GM10248 (cell line): ENCODE measurements around the gene TAS2R1.

ENCODE experiments used
- CTCF ChIA-PET: fragments of 300-600 bp; sonication (Branson Sonifier 250); formaldehyde crosslinking; extraction: SDS; loops from one replicate; lab custom pipeline; 2021; ENCODE audit warnings: antibody characterized with exemption; lab: Yijun Ruan, JAX
- POLR2A ChIA-PET: fragments of 350-650 bp; sonication (Branson Sonifier 250); formaldehyde crosslinking; extraction: SDS; loops from one replicate; lab custom pipeline; 2020; ENCODE audit warnings: antibody characterized with exemption; lab: Yijun Ruan, JAX
- DNase-seq: peaks from one replicate; pipeline ENCODE4 v3.0.0; 2012; ENCODE audit errors: extremely low spot score
- CTCF ChIP-seq: IDR thresholded peaks from 2 replicates; pipeline ENCODE4 v1.5.1; 2012; ENCODE audit warnings: mild to moderate bottlenecking, low read depth; ENCODE audit errors: extremely low read depth, missing control alignments, control extremely low read depth

Gene TAS2R1

GRCh38 chr5:9630251-9630650 is at the start of gene TAS2R1:
TSS of gene TAS2R1 (minus strand) at chr5:9630351. CDS start at chr5:9630032, 319 bp downstream.
- no peak for TF ChIP-seq CTCF
- CTCF ChIA-PET = no interaction called here
- DNase-seq = no peak
- POLR2A ChIA-PET = no interaction called here

- ChIA-PET POLR2A (no interaction called here), CTCF (interaction anchor here (1.2 to 1.7 kb wide), 2 partner anchors 15 to 18 kb away, joined by 3 read pairs; no protein-coding TSS in a partner anchor)
- TF ChIP-seq CTCF = no peak
- no peak for DNase-seq
Observed at GRCh38 chr5:9670371-9670770, 40.2 kb upstream of the TAS2R1 start.

- no peak for DNase-seq
- no peak for TF ChIP-seq CTCF
- CTCF ChIA-PET = interaction anchor here (0.9 kb wide), 1 partner anchor 56 kb away, joined by 3 read pairs; no protein-coding TSS in a partner anchor
- POLR2A ChIA-PET = no interaction called here
Observed at GRCh38 chr5:9667906-9668305, 37.8 kb upstream of the TAS2R1 start.

GRCh38 chr5:9663891-9664290 is 33.7 kb upstream of the TAS2R1 start:
- POLR2A ChIA-PET = no interaction called here
- no peak for TF ChIP-seq CTCF
- no peak for DNase-seq
- CTCF ChIA-PET = no interaction called here

GRCh38 chr5:9661316-9662015 is 31.3 kb upstream of the TAS2R1 start:
- DNase-seq = no peak
- CTCF ChIA-PET = no interaction called here
- POLR2A ChIA-PET = no interaction called here
- TF ChIP-seq CTCF = no peak

- ChIA-PET CTCF (interaction anchor here (1.0 to 1.6 kb wide), 4 partner anchors 8 to 25 kb away, joined by 3 to 5 read pairs (median 3); no protein-coding TSS in a partner anchor), POLR2A (no interaction called here)
- TF ChIP-seq CTCF = no peak
- DNase-seq = no peak
Observed at GRCh38 chr5:9658706-9659105, 28.6 kb upstream of the TAS2R1 start.

GRCh38 chr5:9657819-9658218 is 27.7 kb upstream of the TAS2R1 start:
- POLR2A ChIA-PET = no interaction called here
- no peak for DNase-seq
- TF ChIP-seq CTCF = no peak
- CTCF ChIA-PET = interaction anchor here (1.2 to 1.6 kb wide), 2 partner anchors 9 to 12 kb away, joined by 3 to 5 read pairs; no protein-coding TSS in a partner anchor
